22Rv1 (cell line): Measurements from ENCODE around the gene ZSWIM9.
A peak's percentile ranks its signal among the peaks of the same experiment; 100 is the strongest.

Experiments
- H3K27ac ChIP-seq: fragments of 450-650 bp; 2 replicates; pipeline ENCODE4 v1.5.1; 2017
- CTCF ChIP-seq: fragments of 450-650 bp; IDR thresholded peaks from 2 replicates; pipeline ENCODE4 v1.5.1; 2017; ENCODE audit warnings: mild to moderate bottlenecking
- ZFX ChIP-seq: fragments of 450-650 bp; IDR thresholded peaks from 2 replicates; pipeline ENCODE4 v1.6.1; 2017; ENCODE audit warnings: antibody characterized with exemption, borderline replicate concordance

ZSWIM9 gene

DNA sequence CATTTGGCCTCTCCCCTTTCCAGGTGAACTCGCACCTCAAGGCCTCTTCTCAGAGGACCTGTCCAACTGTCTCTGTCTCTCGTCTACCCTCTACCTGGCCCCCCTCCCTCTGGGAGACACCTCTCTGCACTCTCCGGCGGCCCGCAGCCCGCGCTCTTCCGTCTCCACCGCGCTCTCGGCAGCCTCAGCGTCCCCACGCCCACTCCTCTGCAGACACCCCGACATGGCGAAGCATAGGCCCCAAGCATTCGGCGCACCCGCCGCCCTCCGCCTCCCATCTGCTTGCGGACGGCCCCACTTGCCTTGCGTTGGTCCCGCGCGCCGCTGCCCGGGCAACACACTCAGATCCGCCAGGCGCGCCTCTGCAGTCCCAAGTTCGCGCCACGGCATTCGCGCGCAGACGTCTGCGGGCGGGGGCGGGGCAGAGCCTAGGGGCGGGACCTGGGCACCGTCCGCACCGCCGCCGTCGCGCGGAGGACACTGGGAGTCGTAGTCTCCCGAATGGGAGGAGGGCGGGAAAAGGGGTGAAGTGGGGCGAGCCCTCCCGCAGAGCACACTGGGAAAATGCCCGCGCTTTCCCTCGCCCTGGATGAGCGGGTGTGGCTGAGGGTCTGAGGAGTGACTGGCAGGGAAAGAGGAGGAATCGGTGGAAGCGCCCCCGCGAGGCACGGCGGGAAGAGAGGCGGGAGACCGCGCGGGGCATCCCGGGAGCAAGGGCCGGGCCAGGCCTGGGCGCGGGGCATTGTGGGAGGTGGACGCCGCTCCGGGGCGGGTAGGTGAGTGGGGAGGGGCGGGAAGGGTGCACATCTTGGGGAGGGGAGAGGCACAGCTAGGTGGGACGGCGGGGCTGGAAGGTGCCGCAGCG is at the start of gene ZSWIM9, which contains the start of gene LIG1:
Gene ZSWIM9 (plus strand): TSS at position 742 of the 865 bp plus-strand sequence. CDS start 1,123 bp downstream, outside the sequence.
Gene LIG1 (minus strand): TSS at position 406 of the 865 bp plus-strand sequence. CDS start 4,778 bp downstream, outside the sequence.
- peak within 1 kb of the TSS; percentile 92 for H3K27ac ChIP-seq
- TF ChIP-seq ZFX, result no peak
- no peak for TF ChIP-seq CTCF

DNA sequence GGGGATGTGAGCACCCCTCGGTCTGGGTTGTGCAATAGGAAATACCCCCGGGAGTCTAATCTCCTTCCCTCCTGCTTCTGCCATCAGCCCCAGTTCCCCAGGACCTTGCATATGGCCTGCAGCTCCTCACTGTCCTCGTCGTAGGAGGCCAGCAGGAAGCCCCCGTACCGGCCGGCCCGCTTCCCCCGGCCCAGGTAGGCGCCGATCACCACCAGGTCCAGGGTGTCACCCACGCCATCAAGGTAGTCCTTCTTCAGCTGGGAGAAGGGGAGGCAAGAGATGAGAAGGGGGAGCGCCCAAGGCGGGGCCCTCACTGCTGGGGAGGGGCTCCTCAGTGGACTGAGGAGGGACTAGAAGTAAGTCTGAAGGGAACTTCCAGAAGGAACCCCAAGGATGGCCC is 49.4 kb upstream of the ZSWIM9 start:
- H3K27ac ChIP-seq, result no peak overlapping the region
- no peak for TF ChIP-seq CTCF
- TF ChIP-seq ZFX, result no peak

- no peak for TF ChIP-seq CTCF
- TF ChIP-seq ZFX, result no peak
- no peak overlapping the region for H3K27ac ChIP-seq
Measured at GRCh38 chr19:48121909-48122371, 48.5 kb upstream of the ZSWIM9 start.

DNA sequence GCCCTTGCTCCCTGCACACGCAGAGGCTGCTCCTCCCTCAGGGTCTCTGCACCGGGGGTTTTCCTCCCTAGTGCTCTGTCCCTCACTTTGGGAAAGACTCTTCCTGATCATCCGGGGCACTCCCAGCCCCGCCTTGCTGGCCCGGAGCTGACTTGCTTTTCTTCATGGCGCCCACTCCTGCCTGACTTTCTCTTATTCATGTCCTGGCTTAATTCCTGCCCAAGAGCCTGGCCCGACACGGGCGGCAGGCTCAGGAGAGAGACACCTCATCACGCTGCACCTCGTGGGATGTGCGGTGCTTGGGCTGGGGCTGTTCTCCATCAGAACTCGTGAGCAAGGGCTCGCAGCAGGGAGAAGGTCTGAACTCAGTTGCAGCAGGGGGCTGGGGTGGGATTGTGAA is 48.1 kb upstream of the ZSWIM9 start:
- H3K27ac ChIP-seq, result no peak overlapping the region

GRCh38 chr19:48123907-48124651 is 46.4 kb upstream of the ZSWIM9 start:
- H3K27ac ChIP-seq, result no peak overlapping the region
- TF ChIP-seq CTCF (no peak), ZFX (no peak)

More for the DNA sequence above, 48.1 kb upstream of the ZSWIM9 start:
- TF ChIP-seq ZFX (no peak), CTCF (no peak)

GRCh38 chr19:48127561-48127960 is 42.9 kb upstream of the ZSWIM9 start:
- no peak overlapping the region for H3K27ac ChIP-seq
- TF ChIP-seq CTCF, result no peak
- no peak for TF ChIP-seq ZFX
